ENCODE measurements around the gene RGS7. TPM values are rescaled to one million over a fixed set of nuclear protein-coding genes. Genes with fewer than 3 reads are reported as not detected.

RGS7 gene
- total RNA-seq, 2 donors from 2014 or later, result not detected

DNA sequence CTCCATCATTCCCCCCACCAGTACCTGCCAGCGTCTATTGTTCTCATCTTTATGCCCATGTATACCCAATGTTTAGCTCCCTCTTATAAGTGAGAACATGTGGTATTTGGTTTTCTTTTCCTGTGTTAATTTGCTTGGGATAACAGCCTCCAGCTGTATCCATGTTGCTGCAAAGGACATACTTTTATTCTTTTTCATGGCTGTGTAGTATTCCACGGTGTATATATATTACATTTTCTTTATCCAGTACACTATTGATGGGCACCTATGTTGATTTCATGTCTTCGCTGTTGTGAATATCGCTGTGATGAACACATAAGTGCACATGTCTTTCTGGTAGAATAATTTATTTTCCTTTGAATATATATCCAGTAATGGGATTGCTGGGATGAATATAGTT, 431.7 kb downstream of the RGS7 start:
- H3K36me3 ChIP-seq, result no peaks in the 10 kb centered on the region
- H3K27ac ChIP-seq, result no peak overlapping the region
- H3K9me3 ChIP-seq, result peaks cover 0 to 13% of the 10 kb centered on the region in 2 donors

DNA sequence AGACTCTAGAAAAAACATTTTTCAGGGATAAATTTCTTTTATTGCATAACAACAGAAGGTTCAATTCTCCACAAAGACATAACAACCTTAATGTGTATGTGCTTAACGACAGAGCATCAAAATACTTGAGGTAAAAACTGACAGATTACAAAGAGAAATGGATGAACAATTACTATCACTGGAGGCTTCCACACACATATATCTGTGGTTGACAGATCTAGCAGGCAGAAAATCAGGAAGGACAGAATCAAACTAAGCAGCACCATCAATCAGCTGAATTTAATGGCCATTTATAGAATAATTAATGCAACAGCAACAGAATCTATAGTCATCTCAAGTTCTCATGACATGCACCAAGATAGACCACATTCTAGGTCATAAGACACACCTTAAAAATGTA, 439.0 kb downstream of the RGS7 start:
- DNase-seq (ENCODE audit: low spot score), result no peak
- no peaks in the 10 kb centered on the region for H3K9me3 ChIP-seq
- no peaks in the 10 kb centered on the region for H3K4me1 ChIP-seq
- no peak overlapping the region for H3K27ac ChIP-seq
- H3K36me3 ChIP-seq, result no peaks in the 10 kb centered on the region
- H3K4me3 ChIP-seq, result no peak overlapping the region
- TF ChIP-seq, protein P1, sequence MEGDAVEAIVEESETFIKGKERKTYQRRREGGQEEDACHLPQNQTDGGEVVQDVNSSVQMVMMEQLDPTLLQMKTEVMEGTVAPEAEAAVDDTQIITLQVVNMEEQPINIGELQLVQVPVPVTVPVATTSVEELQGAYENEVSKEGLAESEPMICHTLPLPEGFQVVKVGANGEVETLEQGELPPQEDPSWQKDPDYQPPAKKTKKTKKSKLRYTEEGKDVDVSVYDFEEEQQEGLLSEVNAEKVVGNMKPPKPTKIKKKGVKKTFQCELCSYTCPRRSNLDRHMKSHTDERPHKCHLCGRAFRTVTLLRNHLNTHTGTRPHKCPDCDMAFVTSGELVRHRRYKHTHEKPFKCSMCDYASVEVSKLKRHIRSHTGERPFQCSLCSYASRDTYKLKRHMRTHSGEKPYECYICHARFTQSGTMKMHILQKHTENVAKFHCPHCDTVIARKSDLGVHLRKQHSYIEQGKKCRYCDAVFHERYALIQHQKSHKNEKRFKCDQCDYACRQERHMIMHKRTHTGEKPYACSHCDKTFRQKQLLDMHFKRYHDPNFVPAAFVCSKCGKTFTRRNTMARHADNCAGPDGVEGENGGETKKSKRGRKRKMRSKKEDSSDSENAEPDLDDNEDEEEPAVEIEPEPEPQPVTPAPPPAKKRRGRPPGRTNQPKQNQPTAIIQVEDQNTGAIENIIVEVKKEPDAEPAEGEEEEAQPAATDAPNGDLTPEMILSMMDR (IDR thresholded peaks at IDR 0.05), result no peak
- H3K27me3 ChIP-seq, result no peaks in the 10 kb centered on the region

More for the DNA sequence above, 431.7 kb downstream of the RGS7 start:
- TF ChIP-seq, protein P1 (IDR thresholded peaks at IDR 0.05), result no peak
- DNase-seq (ENCODE audit: low spot score), result no peak
- Histone ChIP-seq H3K4me1 (no peaks in the 10 kb centered on the region), H3K27me3 (no peaks in the 10 kb centered on the region), H3K4me3 (no peak overlapping the region)

DNA sequence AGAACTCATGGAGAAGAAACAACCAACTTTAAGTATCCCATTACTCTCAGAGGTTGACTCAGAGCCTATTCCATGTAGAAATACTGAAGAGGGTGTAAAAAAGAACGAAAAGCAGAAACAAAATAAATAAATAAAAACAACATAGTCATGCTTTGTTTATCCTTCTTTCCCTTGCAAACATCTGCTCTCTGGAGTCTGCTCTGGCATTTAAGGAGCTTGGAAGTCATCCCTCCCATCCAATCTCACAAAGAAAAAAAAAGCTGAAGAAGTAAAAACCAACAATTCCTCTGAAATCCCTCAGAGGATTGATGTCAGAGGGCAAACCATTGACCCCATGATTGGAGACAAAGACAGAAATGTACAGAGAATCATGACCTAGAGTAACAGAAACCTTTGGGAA, 442.5 kb downstream of the RGS7 start:
- H3K4me1 ChIP-seq, result no peaks in the 10 kb centered on the region
- H3K4me3 ChIP-seq, result no peak overlapping the region

DNA sequence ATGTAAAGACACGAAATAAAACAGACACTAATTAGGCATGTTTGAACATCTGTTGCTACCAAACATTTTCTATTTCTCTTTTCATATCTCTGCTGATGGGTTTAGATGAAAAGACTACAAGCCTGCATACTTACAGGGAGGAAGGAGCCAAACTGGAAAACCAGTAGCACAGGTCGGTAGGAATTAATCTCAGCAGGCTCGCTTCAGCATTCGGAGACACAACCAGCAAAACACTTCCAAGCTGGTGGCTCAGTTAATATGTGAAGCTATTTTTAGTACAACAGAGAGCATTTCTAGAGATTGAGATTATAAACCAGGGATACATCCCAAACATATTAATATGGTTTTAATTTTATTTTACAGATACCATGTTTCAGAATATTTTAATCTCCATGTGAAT, 444.2 kb downstream of the RGS7 start:
- H3K4me3 ChIP-seq, result no peak overlapping the region
- no peaks in the 10 kb centered on the region for H3K36me3 ChIP-seq
- H3K27me3 ChIP-seq, result no peaks in the 10 kb centered on the region
- no peak overlapping the region for H3K27ac ChIP-seq
- TF ChIP-seq, protein P1 (IDR thresholded peaks at IDR 0.05), result no peak
- no peaks in the 10 kb centered on the region for H3K9me3 ChIP-seq
- H3K4me1 ChIP-seq, result no peaks in the 10 kb centered on the region
- no peak for DNase-seq (ENCODE audit: low spot score)

More for the DNA sequence above, 442.5 kb downstream of the RGS7 start:
- no peak overlapping the region for H3K27ac ChIP-seq
- TF ChIP-seq, protein P1 (IDR thresholded peaks at IDR 0.05), result no peak
- H3K9me3 ChIP-seq, result no peaks in the 10 kb centered on the region
- no peaks in the 10 kb centered on the region for H3K36me3 ChIP-seq
- H3K27me3 ChIP-seq, result no peaks in the 10 kb centered on the region
- no peak for DNase-seq (ENCODE audit: low spot score)

DNA sequence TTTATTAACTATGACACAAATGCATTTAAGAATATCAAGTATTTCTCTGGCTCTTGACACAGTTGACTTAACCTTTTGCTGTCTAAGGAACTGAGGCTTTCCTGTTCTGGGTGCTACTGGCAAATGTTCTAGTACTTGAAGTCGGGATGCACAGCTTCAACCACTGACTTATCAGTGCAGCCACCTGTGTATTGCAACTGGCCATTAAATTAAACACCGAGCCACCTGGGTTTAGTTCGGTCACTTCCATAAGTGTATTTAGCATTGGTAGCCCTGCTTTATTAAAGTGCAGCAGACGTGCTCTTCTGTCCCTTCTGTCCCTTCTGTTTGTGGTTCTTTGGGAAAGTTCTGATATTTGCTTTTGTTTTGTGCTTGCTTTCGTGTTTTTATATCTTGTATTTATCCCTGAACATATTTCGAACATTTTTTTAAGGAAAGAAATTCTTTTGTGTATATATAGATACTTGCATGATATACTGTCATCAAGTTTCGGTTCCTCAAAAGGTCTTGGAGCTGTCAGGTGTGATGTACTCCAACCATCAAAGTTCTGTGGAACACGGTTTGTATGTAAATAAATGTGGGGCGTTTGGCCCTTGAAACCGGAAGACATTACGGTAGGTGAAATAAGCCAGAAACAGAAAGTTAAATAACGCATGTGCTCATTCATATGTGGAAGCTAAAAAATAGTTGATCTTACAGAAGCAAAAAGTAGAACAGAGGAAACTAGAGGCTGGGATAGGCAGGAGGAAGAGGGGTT, 447.1 kb downstream of the RGS7 start:
- H3K27ac ChIP-seq, result no peak overlapping the region
- TF ChIP-seq, protein P1 (IDR thresholded peaks at IDR 0.05), result no peak
- H3K27me3 ChIP-seq, result no peaks in the 10 kb centered on the region
- no peak for DNase-seq (ENCODE audit: low spot score)
- no peaks in the 10 kb centered on the region for H3K9me3 ChIP-seq
- no peak overlapping the region for H3K4me3 ChIP-seq
- no peaks in the 10 kb centered on the region for H3K4me1 ChIP-seq
- no peaks in the 10 kb centered on the region for H3K36me3 ChIP-seq

DNA sequence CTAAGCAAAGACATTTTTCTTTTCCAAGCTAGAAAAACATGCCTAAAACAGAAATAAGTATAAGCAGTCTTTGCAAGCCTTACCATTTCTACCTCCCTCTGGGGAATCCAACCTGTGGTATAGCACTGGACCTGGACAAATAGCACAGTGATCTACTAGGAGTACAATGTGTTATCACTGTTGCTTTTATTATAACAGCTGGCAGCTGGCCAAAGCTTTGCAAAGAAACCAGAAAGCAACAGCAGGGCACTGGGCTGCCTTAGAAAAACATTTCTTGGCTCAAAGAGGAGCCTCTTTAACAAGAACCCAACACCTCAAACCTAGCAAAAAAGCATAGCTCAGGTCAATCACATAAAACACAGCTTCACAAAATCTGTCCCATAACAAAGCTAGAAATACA, 450.5 kb downstream of the RGS7 start:
- TF ChIP-seq, protein P1 (IDR thresholded peaks at IDR 0.05), result no peak
- no peaks in the 10 kb centered on the region for H3K4me1 ChIP-seq
- DNase-seq (ENCODE audit: low spot score), result no peak
- H3K36me3 ChIP-seq, result no peaks in the 10 kb centered on the region
- no peaks in the 10 kb centered on the region for H3K27me3 ChIP-seq
- H3K27ac ChIP-seq, result no peak overlapping the region
- H3K9me3 ChIP-seq, result no peaks in the 10 kb centered on the region
- H3K4me3 ChIP-seq, result no peak overlapping the region

Data from right atrium auricular region (tissue), 2 donors.